Epithelial cell of esophagus (primary cell): Measurements from ENCODE around the gene GALNT17.

Source experiments
- DNase-seq: peaks from one replicate; pipeline ENCODE4 v3.0.0; 2010; ENCODE audit warnings: low read depth
- H3K4me3 ChIP-seq: 2 replicates; pipeline ENCODE4 v1.5.1; 2011; ENCODE audit warnings: mild to moderate bottlenecking, low read length, control low read depth
- CTCF ChIP-seq: IDR thresholded peaks from 2 replicates; pipeline ENCODE4 v1.5.1; 2011; ENCODE audit warnings: low read depth, mild to moderate bottlenecking, low read length, control low read depth, inconsistent platforms; ENCODE audit not compliant: insufficient read depth; ENCODE audit errors: missing control alignments

Gene GALNT17

GRCh38 chr7:71652510-71652909 is 520.6 kb downstream of the GALNT17 start:
- H3K4me3 ChIP-seq: no peak overlapping the region
- no peak for DNase-seq
- no peak for TF ChIP-seq CTCF

GRCh38 chr7:71657386-71657785 is 525.4 kb downstream of the GALNT17 start:
- no peak overlapping the region for H3K4me3 ChIP-seq
- DNase-seq: no peak
- TF ChIP-seq CTCF: no peak

GRCh38 chr7:71659622-71660021 is 527.7 kb downstream of the GALNT17 start:
- TF ChIP-seq CTCF: no peak
- DNase-seq: no peak
- no peak overlapping the region for H3K4me3 ChIP-seq

- H3K4me3 ChIP-seq: no peak overlapping the region
- TF ChIP-seq CTCF: no peak
- no peak for DNase-seq
These were observed 529.8 kb downstream of the GALNT17 start for GRCh38 chr7:71661671-71662224.

- no peak overlapping the region for H3K4me3 ChIP-seq
- no peak for TF ChIP-seq CTCF
- no peak for DNase-seq
These were observed 533.8 kb downstream of the GALNT17 start for GRCh38 chr7:71665716-71666115.

GRCh38 chr7:71668572-71668971 is 536.6 kb downstream of the GALNT17 start:
- TF ChIP-seq CTCF: no peak

GRCh38 chr7:71679480-71679879 is 547.5 kb downstream of the GALNT17 start:
- H3K4me3 ChIP-seq: no peak overlapping the region
- no peak for TF ChIP-seq CTCF
- no peak for DNase-seq

More at GRCh38 chr7:71668572-71668971, 536.6 kb downstream of the GALNT17 start:
- DNase-seq: no peak
- H3K4me3 ChIP-seq: no peak overlapping the region
